Stimulated activated CD4-positive, alpha-beta T cell treated with anti-CD3 and anti-CD28 coated beads, Interleukin-1b, Interleukin-23, amount 100 ng/mL, for 48 hours (primary cell): ENCODE results near the gene BACE1-AS.
"Not testable (repeated sequence)": the region's sequence is repeated elsewhere in the genome, so short reads cannot be mapped to it uniquely, and the experiment has no call there.

ENCODE experiments used
- DNase-seq: peaks from one replicate; pipeline ENCODE4 v3.0.0-alpha.2; 2020

Gene BACE1-AS

DNA sequence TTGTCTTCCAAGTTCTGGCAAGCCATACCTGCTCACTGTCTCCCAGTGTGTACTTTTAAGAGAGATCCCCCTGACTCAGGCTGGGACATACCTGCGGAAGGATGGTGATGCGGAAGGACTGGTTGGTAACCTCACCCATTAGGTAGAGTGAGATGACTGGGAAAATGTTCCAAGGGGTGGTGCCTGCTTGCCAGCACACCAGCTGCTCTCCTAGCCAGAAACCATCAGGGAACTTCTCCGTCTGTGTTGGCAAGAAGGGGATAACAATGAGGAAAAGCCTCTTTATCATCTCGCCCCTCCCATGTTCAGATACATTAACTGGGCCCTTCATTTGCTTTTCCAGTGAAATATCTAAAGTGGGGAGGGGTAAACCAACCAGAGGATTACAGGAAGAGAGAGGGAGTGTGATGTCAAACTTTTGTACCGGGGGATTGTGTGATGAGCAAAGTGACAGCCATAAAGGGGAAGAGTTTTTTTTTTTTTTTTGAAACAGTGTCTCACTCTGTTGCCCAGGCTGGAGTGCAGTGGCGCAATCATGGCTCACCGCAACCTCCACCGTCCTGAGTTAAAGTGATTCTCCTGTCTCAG lies at the start of gene BACE1-AS:
TSS of gene BACE1-AS (plus strand) at position 538 of the 588 bp plus-strand sequence.
- DNase-seq: no peak

DNA sequence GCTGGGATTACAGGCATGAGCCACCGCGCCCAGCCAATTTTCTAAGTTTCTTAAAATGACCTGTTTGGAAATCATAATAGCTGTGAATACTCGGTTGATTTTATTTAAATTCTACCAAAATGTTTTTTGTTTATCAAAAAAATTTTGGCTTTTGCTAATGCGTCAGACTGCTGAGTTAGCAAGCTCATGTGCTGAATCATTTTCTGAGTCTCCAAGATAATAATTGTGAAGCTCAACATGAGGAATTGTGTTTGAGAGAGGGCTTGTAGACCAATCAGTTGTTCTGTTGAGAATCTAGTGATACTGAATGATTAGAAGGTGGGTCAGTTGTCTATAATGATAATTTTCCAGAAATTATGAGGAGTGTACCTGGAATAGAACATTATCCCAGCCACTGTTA lies 42.8 kb upstream of the BACE1-AS start:
- no peak for DNase-seq

DNA sequence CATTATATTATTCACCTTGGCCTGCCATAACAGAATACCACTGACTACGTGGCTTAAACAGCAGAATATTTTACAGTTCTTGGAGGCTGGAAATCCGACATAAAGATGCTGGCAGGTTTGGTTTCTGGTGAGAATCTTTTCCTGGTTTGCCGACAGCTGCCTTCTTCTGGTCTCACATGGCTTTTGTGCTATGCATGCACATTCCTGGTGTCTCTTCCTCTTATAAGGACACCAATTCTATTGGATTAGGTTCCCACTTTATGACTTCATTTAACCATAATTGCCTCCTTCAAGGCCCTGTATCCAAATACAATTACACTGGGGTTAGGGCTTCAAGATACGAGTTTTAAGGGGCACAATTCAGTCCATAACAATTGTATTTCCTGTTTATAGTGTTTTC lies 41.6 kb upstream of the BACE1-AS start:
- DNase-seq: no peak

DNA sequence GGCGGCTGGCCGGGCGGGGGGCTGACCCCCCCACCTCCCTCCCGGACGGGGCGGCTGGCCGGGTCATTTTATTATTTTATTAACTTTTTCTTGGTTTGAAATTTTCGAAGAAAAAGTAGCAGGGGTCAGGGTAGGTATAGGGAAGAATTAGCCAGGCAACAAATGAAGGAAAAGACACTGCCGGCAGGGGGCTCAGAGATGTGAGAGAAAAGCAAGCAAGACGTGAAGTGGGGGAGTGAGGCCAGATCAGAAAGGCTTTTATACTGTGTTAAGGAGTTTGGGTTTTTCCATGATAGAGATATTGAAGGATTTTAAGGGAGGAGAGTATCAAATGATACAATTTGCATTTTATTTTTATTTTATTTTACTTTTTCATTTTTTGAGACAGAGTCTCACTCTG lies 39.6 kb upstream of the BACE1-AS start:
- DNase-seq: no peak

- no peak for DNase-seq
Observed at GRCh38 chr11:117255966-117256365, 35.2 kb upstream of the BACE1-AS start.

- DNase-seq: no peak
Observed at GRCh38 chr11:117256573-117256972, 34.6 kb upstream of the BACE1-AS start.

DNA sequence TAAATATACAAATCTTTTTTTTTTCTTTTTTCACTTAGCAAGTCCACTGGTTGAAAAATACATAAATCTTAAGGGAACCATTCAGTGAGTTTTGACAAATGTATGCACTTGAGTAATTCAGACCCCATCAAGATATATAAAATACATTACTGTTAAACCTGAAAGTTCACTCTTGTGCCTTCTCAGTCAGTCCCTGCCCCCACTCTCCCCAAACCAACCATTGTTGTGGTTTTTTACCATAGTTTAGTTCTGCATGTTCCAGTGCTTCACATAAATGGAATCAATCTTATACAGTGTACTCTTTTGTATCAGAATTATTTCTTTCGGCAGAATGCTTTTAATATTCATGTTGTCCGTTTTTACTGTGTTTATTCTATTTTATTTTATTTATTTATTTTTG lies 32.6 kb upstream of the BACE1-AS start:
- DNase-seq: no peak

DNA sequence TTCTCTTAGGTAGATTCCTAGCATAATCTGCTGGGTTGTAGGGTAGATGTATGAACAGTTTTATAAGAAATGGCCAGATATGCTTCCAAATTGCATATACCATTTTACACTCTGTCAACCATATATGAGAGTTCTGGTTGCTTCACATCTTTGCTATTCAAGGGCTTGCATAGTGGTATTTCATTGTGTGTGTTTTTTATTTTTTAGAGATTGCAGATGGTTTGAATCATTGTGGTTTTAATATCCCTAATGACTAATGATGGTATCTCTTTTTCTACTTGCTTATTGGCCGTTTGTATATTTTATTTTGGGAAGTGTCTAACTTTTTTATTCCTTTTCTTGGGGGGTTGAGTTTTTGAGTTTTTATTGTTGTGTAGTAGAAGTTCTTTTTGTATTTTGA lies 31.7 kb upstream of the BACE1-AS start:
- no peak for DNase-seq

- DNase-seq: not testable (repeated sequence)
Observed at GRCh38 chr11:117264624-117265323, 26.4 kb upstream of the BACE1-AS start.

- DNase-seq: no peak
Observed at GRCh38 chr11:117265745-117266144, 25.4 kb upstream of the BACE1-AS start.

GRCh38 chr11:117269856-117270255 lies 21.3 kb upstream of the BACE1-AS start:
- DNase-seq: no peak

- DNase-seq: no peak
Observed at GRCh38 chr11:117271208-117271607, 19.9 kb upstream of the BACE1-AS start.

- DNase-seq: not testable (repeated sequence)
Observed at GRCh38 chr11:117272175-117272574, 19.0 kb upstream of the BACE1-AS start.

DNA sequence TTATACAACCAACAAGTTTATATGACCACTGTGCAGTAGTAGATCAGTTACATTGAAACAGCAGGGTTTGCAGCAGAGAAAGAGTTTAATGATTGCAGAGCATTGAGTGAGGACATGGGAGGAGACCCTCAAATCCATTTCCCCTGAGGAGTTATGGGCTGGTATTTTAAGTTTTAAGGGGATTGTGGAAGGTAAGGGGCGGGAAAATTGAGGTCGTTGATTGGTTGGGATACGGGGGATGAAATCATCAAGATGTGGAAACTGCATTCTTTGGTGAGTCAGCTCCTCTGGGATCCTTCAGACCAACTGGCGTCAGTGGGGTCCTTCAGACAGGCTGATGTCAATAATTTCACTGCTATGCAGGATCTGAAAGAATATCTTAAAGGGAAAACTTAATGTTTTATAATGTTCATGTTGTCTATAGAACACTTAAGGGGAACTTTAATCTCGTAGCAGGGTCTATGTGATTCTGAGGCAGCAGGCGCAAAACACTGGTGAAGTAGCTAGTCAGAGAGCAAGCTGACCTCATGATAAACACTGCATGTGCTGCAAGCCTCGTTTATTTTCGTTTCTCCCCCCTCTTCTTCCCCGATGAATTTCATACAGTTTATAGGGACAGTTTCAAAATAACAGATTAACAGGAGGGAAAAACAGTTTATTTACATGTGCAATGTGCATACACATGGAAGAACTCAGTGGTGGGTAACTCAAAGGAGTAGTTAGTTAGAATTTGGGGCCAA lies 17.4 kb upstream of the BACE1-AS start:
- DNase-seq: no peak

DNA sequence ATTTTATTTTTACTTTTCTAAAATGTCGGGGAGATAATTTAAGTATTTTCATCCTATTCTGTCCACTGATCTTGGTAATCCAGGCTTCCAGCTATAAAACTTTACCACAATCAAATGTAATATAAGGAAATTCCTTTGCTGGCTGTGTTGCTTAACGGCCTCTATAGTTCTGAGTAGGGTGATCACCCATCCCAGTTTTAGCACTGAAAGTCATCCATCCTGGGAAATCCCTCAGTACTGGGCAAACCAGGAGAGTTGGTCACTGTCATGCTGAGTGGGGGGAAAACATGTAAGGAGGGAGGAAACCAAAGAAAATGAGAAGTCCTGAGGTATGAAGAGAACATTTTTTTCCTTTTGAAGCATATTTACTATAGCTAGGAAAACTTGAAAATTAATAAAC lies 12.8 kb upstream of the BACE1-AS start:
- no peak for DNase-seq

DNA sequence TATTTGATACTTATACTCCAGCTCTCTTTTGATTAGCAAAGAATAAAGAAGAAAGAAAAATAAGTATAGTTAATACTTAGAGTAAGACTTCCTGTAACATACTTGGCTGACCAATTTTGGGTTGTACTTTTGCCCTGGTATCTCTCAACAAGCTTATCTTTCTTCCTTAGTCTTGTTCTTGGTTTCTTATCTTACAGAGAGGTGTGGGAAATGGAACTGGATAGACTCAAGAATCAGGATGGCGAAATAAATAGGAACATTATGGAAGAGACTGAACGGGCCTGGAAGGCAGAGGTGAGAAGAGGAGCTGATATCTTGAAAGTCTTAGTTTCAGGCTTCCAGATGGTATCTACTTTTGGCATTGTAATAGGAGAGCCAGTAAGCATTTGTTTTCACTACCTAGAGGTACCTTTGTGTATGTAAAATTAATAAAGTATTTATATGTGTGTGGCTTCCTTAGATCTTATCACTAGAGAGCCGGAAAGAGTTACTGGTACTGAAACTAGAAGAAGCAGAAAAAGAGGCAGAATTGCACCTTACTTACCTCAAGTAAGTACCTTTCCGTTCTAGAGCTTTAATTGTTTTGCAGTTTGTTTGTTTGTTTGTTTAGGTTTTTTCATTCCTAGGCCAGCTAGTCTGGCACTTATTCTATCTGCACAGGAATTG lies 11.3 kb upstream of the BACE1-AS start:
- DNase-seq: no peak

GRCh38 chr11:117281159-117281558 lies 10.0 kb upstream of the BACE1-AS start:
- no peak for DNase-seq

DNA sequence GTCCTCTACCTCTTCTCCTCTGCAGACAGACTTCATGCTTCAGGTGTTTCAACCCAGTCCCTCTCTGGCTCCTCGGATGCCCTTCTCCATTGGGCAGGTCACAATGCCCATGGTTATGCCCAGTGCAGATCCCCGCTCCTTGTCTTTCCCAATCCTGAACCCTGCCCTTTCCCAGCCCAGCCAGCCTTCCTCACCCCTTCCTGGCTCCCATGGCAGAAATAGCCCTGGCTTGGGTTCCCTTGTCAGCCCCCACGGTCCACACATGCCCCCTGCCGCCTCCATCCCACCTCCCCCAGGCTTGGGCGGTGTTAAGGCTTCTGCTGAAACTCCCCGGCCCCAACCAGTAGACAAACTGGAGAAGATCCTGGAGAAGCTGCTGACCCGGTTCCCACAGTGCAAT lies 9.3 kb upstream of the BACE1-AS start:
- DNase-seq: no peak

DNA sequence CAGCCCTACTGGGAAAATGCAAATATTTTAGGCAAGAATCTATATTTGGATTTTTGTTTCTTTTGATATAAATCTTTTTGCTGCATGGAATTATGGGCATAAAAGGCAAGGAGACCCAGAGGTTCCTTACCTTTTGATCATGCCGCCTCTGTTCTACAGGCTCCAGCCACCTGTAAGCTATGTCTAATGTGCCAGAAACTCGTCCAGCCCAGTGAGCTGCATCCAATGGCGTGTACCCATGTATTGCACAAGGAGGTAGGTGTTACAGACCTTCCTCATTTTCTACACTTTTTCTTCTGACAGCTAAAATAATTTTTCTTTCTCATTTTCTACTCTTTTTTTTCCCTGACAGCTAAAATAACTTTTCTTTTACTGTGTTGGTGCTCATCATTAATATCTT lies 8.2 kb upstream of the BACE1-AS start:
- DNase-seq: no peak

- DNase-seq: no peak
Observed at GRCh38 chr11:117284053-117284452, 7.1 kb upstream of the BACE1-AS start.

- DNase-seq: no peak
Observed at GRCh38 chr11:117286588-117286987, 4.6 kb upstream of the BACE1-AS start.

DNA sequence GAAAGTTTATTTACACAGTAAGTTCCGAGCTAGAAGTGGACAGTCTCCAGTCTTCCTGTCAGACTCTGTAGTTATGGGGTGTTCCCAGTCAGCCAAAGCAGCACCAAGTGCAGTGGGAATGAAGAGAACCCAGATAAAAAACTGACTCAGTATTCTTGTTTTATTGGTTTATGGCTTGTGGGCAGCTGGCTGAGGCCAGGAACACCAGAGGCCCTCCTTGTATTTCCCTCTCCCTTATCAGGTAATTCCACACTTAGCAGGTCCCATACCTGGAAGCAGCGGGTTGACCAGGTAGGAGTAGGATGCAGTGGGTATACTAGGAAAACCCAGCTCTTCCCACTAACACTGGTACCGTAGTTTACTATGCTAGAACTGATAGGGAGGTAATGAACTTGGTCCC lies 3.5 kb upstream of the BACE1-AS start:
- DNase-seq: no peak

DNA sequence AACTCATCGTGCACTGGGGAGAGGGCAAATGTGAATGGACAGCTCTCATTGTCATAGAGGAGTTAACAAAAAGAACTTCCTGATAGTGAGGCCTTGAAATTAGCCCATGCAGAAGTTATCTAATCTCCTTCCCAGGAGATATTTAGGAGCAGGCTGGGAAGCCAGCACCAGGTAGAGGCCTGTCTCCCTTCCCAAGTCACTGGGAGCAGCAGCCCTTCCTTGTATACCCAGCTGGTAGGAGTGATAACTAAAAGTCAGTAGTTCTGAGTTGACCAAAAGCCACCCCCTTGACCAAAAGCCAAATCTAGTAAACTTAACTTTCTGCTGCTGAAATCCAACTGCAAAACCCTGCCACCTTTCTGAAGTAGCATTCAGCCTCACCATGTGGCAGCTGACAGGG lies 1.4 kb upstream of the BACE1-AS start:
- no peak for DNase-seq

DNA sequence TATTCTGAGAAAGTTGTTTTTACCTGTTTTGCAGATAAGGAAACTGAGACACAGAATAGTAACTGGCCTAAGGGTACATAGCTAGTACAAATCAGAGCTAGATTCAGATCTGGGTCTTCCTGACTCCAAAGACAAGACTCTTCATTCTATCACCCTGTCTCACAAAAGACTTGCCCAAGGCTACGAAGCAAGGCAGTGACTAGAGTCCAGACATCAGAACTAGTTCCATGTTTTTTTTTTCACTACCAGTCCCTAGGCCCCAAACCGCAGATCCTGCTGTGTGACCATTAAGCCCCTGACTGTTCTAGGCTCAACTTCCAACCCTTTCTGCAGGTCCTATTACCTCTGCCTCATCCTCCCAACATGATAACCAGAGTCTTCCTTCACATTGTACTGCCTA lies 1.5 kb downstream of the BACE1-AS start:
- DNase-seq: no peak
